ENCODE measurements around the gene DEFB124. TPM values are rescaled to one million over a fixed set of nuclear protein-coding genes. Genes with fewer than 3 reads are reported as not detected.

The DEFB124 gene
- total and polyA plus RNA-seq, 2 of the 8 experiments (the other 6 are each of a cell fraction or from before 2014, with no cell fraction given): not detected

GRCh38 chr20:31473331-31474096, 1.4 kb downstream of the DEFB124 start (continued):
- TF ChIP-seq KDM1A (IDR thresholded peaks at IDR 0.05; ENCODE audit: borderline replicate concordance, low read length): no peak
